SK-N-SH treated with all-trans-retinoic acid at 6 μM for 48 hours (cell line): ENCODE results near the gene LOXL3.

Source experiments
- ARNTL ChIP-seq: fragments of 450-650 bp; formaldehyde crosslinking; IDR thresholded peaks from 2 replicates; pipeline ENCODE4 v1.5.0; 2020; ENCODE audit warnings: low read depth, mild to moderate bottlenecking, moderate library complexity, borderline replicate concordance
- ISL1 ChIP-seq: fragments of 250-450 bp; sonication (Bioruptor Pico); IDR thresholded peaks from 2 replicates; pipeline ENCODE4 v2.1.2; 2022; ENCODE audit warnings: mild to moderate bottlenecking, moderate library complexity
- OSR1 ChIP-seq: fragments of 250-450 bp; sonication (Bioruptor Pico); IDR thresholded peaks from 2 replicates; pipeline ENCODE4 v1.8.0; 2022; ENCODE audit warnings: moderate library complexity, mild to moderate bottlenecking, inconsistent platforms
- PATZ1 ChIP-seq: fragments of 250-450 bp; sonication (Bioruptor Pico); IDR thresholded peaks from 2 replicates; pipeline ENCODE4 v1.8.0; 2020; ENCODE audit warnings: mild to moderate bottlenecking, moderate library complexity, borderline replicate concordance
- POU6F1 ChIP-seq: fragments of 250-450 bp; sonication (Bioruptor Pico); IDR thresholded peaks from 2 replicates; pipeline ENCODE4 v1.8.0; 2021; ENCODE audit warnings: low read depth, mild to moderate bottlenecking, moderate library complexity, borderline replicate concordance
- PPARA ChIP-seq: fragments of 250-450 bp; sonication (Bioruptor Pico); IDR thresholded peaks from 2 replicates; pipeline ENCODE4 v1.5.0; 2020; ENCODE audit warnings: mild to moderate bottlenecking, borderline replicate concordance
- TOX ChIP-seq: fragments of 250-450 bp; sonication (Bioruptor Pico); IDR thresholded peaks from 2 replicates; pipeline ENCODE4 v1.8.0; 2021; ENCODE audit warnings: mild to moderate bottlenecking, moderate library complexity, borderline replicate concordance
- TSHZ2 ChIP-seq: fragments of 250-450 bp; sonication (Bioruptor Pico); IDR thresholded peaks from 2 replicates; pipeline ENCODE4 v1.5.0; 2020; ENCODE audit warnings: mild to moderate bottlenecking, moderate library complexity
- ZC3H10 ChIP-seq: fragments of 250-450 bp; sonication (Bioruptor Pico); IDR thresholded peaks from 2 replicates; pipeline ENCODE4 v1.5.1; 2021; ENCODE audit warnings: mild to moderate bottlenecking, moderate library complexity
- ZFP3 ChIP-seq: fragments of 250-450 bp; sonication (Bioruptor Pico); IDR thresholded peaks from 2 replicates; pipeline ENCODE4 v1.5.0; 2020; ENCODE audit warnings: mild to moderate bottlenecking, moderate library complexity
- ZFP30 ChIP-seq: fragments of 450-650 bp; formaldehyde crosslinking; IDR thresholded peaks from 2 replicates; pipeline ENCODE4 v1.5.0; 2022; ENCODE audit warnings: mild to moderate bottlenecking, moderate library complexity
- ZNF70 ChIP-seq: fragments of 450-650 bp; formaldehyde crosslinking; IDR thresholded peaks from 2 replicates; pipeline ENCODE4 v1.5.0; 2020; ENCODE audit warnings: mild to moderate bottlenecking, moderate library complexity
- ZNF8 ChIP-seq: fragments of 450-650 bp; formaldehyde crosslinking; IDR thresholded peaks from 2 replicates; pipeline ENCODE4 v1.5.0; 2020; ENCODE audit warnings: mild to moderate bottlenecking, moderate library complexity

- TF ChIP-seq PPARA (CRISPR knock-in tag) (no peak), ISL1 (CRISPR knock-in tag) (no peak), ZNF70 (no peak), ZC3H10 (CRISPR knock-in tag) (no peak), PATZ1 (CRISPR knock-in tag) (no peak), TSHZ2 (CRISPR knock-in tag) (no peak), ZFP30 (CRISPR knock-in tag) (no peak), ZFP3 (CRISPR knock-in tag) (no peak), ZNF8 (no peak), POU6F1 (no peak), TOX (CRISPR knock-in tag) (no peak), ARNTL (CRISPR knock-in tag) (no peak), OSR1 (no peak)
Observed at GRCh38 chr2:74499267-74499939, 54.3 kb downstream of the LOXL3 start, which contains the start of gene LBX2.
